Endothelial cell (in vitro differentiated cells): ENCODE data around the gene ZNF606. TPM values are rescaled to one million over a fixed set of nuclear protein-coding genes. Genes with fewer than 3 reads are reported as not detected.

Experiments used
- DNase-seq: peaks from one replicate; pipeline ENCODE4 v3.0.0; 2021; ENCODE audit warnings: low spot score
- H3K27ac Mint-ChIP-seq: one replicate; pipeline ENCODE4 v1.8.0; 2021; ENCODE audit warnings: mixed read lengths, inconsistent platforms; ENCODE audit not compliant: unreplicated experiment
- H3K27me3 Mint-ChIP-seq: one replicate; pipeline ENCODE4 v1.8.0; 2021; ENCODE audit warnings: mild to moderate bottlenecking, moderate library complexity, mixed read lengths, inconsistent platforms; ENCODE audit not compliant: unreplicated experiment
- H3K36me3 Mint-ChIP-seq: one replicate; pipeline ENCODE4 v1.8.0; 2021; ENCODE audit warnings: mild to moderate bottlenecking, low read depth, mixed read lengths, inconsistent platforms; ENCODE audit not compliant: unreplicated experiment
- H3K4me1 Mint-ChIP-seq: one replicate; pipeline ENCODE4 v1.8.0; 2021; ENCODE audit warnings: mild to moderate bottlenecking, mixed read lengths, inconsistent platforms; ENCODE audit not compliant: unreplicated experiment
- H3K4me3 Mint-ChIP-seq: one replicate; pipeline ENCODE4 v1.8.0; 2021; ENCODE audit warnings: mild to moderate bottlenecking, mixed read lengths, inconsistent platforms; ENCODE audit not compliant: unreplicated experiment
- H3K9me3 Mint-ChIP-seq: one replicate; pipeline ENCODE4 v1.8.0; 2021; ENCODE audit warnings: mixed read lengths, inconsistent platforms; ENCODE audit not compliant: unreplicated experiment
- CTCF ChIP-seq: fragments of 200-600 bp; sonication (generic); IDR thresholded peaks from one replicate; pipeline ENCODE4 v1.5.0; 2021; ENCODE audit warnings: antibody characterized with exemption; ENCODE audit not compliant: unreplicated experiment
- total RNA-seq: library from RNA; stranded (reverse); fragmentation: NEBNext Ultra II Directional; extraction: Animal tissue kit (Norgen Biotek cat#: 25700); gene quantifications from one replicate; pipeline ENCODE4 v1.2.1, GENCODE V29; 2021; ENCODE audit not compliant: unreplicated experiment

Gene ZNF606
- total RNA-seq, 1 donor from 2014 or later = 22.3 TPM

GRCh38 chr19:57934820-57935665 lies 67.6 kb downstream of the ZNF606 start, which contains the start of gene ZNF418:
Gene ZNF418, minus strand, starts transcription at chr19:57935402. Its CDS starts 1,580 bp downstream, at chr19:57933822.
- peak; percentile 65 for DNase-seq
- H3K4me3 Mint-ChIP-seq = peak within 1 kb of the TSS; percentile 98
- peaks cover 40% of the 10 kb centered on the region for H3K36me3 Mint-ChIP-seq
- no peak for TF ChIP-seq CTCF
- peak within 1 kb of the TSS; percentile 61 for H3K27ac Mint-ChIP-seq
- H3K27me3 Mint-ChIP-seq = no peaks in the 10 kb centered on the region
- peaks cover 11% of the 10 kb centered on the region for H3K4me1 Mint-ChIP-seq
- H3K9me3 Mint-ChIP-seq = no peaks in the 10 kb centered on the region

- peaks cover 2% of the 10 kb centered on the region for H3K27me3 Mint-ChIP-seq
These were observed 75.0 kb downstream of the ZNF606 start for GRCh38 chr19:57927587-57927986.

More at GRCh38 chr19:57927587-57927986, 75.0 kb downstream of the ZNF606 start:
- Mint-ChIP-seq H3K4me1 (no peaks in the 10 kb centered on the region), H3K27ac (no peak overlapping the region), H3K4me3 (peak overlapping the region; percentile 78), H3K36me3 (peaks cover 69% of the 10 kb centered on the region), H3K9me3 (peaks cover 18% of the 10 kb centered on the region)
- DNase-seq = no peak
- TF ChIP-seq CTCF = no peak

Other genes with a start within 250 kb of the ZNF606 start
- gene ZNF586, start 233.1 kb downstream of the ZNF606 start, total RNA-seq = 19.6 TPM
- 7.0 TPM for gene ZNF552, start 187.9 kb downstream of the ZNF606 start, total RNA-seq
- 24.5 TPM for gene ZNF587B, start 172.5 kb downstream of the ZNF606 start, total RNA-seq
- gene ZNF587, start 153.0 kb downstream of the ZNF606 start, total RNA-seq = 36.8 TPM
- gene ZNF814, start 113.8 kb downstream of the ZNF606 start, total RNA-seq = 22.3 TPM
- gene ZNF417, start 86.2 kb downstream of the ZNF606 start, total RNA-seq = 16.7 TPM
- gene ZNF418, start 67.4 kb downstream of the ZNF606 start, total RNA-seq = 14.0 TPM
- gene ZNF256, start 55.1 kb downstream of the ZNF606 start, total RNA-seq = 10.4 TPM
- gene C19orf18, start 28.3 kb downstream of the ZNF606 start, total RNA-seq = 1.8 TPM
- gene ZSCAN1, start 31.2 kb upstream of the ZNF606 start, total RNA-seq = not detected
- gene ZNF135, start 56.5 kb upstream of the ZNF606 start, total RNA-seq = 1.1 TPM
- gene ZSCAN18, start 95.4 kb upstream of the ZNF606 start, total RNA-seq = 47.7 TPM
- 14.9 TPM for gene ZNF329, start 148.0 kb upstream of the ZNF606 start, total RNA-seq
- gene ZNF274, start 180.2 kb upstream of the ZNF606 start, total RNA-seq = 21.4 TPM
- gene ZNF544, start 226.1 kb upstream of the ZNF606 start, total RNA-seq = 44.3 TPM